GM13977 (cell line): Measurements from ENCODE around the gene MYH6.

Experiments
- DNase-seq: peaks from one replicate; pipeline ENCODE4 v3.0.0; 2012; ENCODE audit warnings: low spot score
- CTCF ChIP-seq: IDR thresholded peaks from 2 replicates; pipeline ENCODE4 v1.5.1; 2012; ENCODE audit warnings: mild to moderate bottlenecking, control low read depth; ENCODE audit not compliant: insufficient read depth; ENCODE audit errors: extremely low read depth, missing control alignments
- in situ Hi-C: fragments of 300-500 bp; cut with MboI; formaldehyde crosslinking; loops from one replicate; pipeline ENCODE4 v1.12.0; 2022; ENCODE audit warnings: low sequenced_read_pairs, low pct_unique_long_range_greater_than_20kb, mixed read lengths, inconsistent platforms; ENCODE audit not compliant: unreplicated experiment

The MYH6 gene

GRCh38 chr14:23351681-23352505 lies 56.2 kb downstream of the MYH6 start:
- in situ Hi-C loops: no loop called here
- TF ChIP-seq CTCF: no peak
- DNase-seq: no peak

GRCh38 chr14:23349156-23349845 lies 58.8 kb downstream of the MYH6 start:
- TF ChIP-seq CTCF: no peak
- in situ Hi-C loops: no loop called here
- DNase-seq: no peak

DNA sequence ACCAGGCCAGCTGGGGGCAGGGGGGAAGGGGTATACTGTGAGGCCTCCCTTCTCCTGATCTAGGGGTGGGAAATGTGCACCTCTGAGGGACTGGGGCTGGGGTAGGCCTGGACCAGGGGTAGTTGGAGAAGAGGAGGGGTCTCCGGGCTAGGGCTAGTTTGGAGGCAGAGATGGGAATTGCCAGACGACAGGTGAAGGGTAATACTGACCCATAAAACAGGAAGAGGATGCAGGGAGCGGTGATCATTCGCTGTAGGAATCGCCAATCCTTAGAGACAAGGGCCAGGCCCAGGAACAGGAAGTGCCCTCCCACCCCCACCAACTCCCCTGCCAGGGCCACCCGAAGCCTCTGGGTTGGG lies 59.8 kb downstream of the MYH6 start:
- in situ Hi-C loops: no loop called here
- DNase-seq: no peak
- no peak for TF ChIP-seq CTCF

DNA sequence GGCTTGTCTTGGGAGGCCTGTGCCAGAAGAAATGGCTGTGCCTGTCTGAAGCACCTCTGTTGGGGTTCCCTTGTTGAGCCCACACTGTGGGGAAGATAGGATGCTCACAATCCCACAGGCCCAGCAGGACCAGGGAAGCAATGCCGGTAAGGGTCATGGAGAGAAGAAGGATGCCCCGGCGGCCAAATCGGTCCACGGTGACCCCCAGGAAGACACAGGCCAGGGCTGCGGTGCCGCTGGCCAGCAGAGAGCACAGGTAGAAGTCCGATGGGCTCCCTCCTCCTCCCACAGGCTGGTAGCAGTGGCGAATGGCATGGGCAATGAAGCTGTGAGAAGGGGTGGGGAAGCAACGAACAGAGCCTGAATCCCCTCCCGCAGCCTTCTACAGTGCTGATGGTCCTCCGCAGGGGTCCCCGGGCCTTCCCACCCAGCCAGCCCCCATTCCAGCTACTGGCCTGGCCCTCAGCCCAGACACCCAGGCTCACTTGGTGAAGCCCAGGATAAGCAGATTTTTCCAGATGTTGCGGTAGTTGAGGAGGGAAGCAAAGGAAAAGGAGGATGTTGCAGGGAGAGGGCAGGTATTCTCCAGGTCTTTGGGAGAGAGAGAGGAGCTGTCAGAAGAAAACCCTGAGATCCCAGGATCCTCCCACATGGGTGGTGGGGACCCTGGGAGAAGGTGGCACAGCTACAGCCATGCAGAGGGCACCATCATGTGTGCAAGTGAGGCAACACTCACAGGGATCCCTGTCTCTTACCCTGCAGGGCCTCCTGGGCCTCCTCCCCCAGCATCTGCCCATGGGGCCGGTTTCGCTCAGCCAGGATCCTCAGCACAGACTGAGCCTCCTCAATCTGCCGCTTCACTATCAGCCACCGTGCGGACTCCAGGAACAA lies 60.4 kb downstream of the MYH6 start:
- in situ Hi-C loops: no loop called here
- no peak for TF ChIP-seq CTCF
- peak; percentile 12 for DNase-seq

GRCh38 chr14:23346693-23347405 lies 61.2 kb downstream of the MYH6 start:
- TF ChIP-seq CTCF: no peak
- DNase-seq: peak; percentile 15
- in situ Hi-C loops: no loop called here
